Adrenal gland (tissue), 5 donors: Measurements from ENCODE around the gene TMSB4Y.

Experiments used
- POLR2A ChIP-seq, 2 donors: fragments of 450-650 bp; IDR thresholded peaks; one replicate each; pipeline ENCODE4 v1.6.1; 2017; ENCODE audit warnings: antibody characterized with exemption in 2 of 2, mild to moderate bottlenecking in 2 of 2, moderate library complexity in 1 of 2
- TF ChIP-seq, protein P1 (sequence below), 6 experiments: fragments of 450-650 bp in 4 of 6; fragments of 200-600 bp in 2 of 6; sonication (generic) in 1 of 6; IDR thresholded peaks; 1 replicate in 5 of 6; 2 replicates in 1 of 6; pipeline versions ENCODE4 v1.5.1 to v1.8.0; 2016 to 2021; ENCODE audit warnings: antibody characterized with exemption in 6 of 6, mild to moderate bottlenecking in 2 of 6, moderate library complexity in 1 of 6
- donor health status: DM: no; HTN: no; CAD: no.

DNA sequence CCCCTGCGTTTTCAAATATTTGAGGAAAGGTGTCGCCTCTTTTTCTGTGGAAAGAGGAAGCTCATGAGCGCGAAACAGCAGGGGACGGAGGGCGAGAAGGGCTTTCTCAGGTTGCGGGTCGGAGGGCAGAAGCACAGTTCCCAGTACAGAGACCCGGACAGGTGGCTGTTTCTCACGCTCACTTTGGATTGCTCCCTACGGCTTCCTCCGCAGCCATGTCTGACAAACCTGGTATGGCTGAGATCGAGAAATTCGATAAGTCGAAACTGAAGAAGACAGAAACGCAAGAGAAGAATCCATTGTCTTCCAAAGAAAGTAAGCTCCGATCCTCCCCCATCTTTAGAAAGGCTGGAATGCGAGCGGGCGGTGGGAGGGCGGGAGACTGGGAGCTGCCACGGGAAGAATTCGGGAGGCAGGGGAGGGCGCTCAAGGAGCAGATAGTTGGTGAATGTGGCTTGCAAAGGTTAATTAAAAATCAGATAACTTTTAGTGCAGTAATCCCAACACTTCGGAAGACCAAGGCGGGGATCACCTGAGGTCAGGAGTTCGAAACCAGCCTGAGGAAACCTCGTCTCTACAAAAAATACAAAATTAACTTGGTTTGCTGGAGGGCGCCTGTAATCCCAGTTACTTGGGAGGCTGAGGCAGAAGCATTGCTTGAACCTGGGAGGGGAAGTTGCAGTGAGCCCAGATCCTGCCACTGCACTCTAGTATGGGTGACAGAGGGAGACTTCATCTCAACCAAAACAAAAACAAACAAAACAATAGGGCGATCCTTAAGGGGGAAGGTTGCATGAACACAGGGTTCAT, 627 bp downstream of the TMSB4Y start:
- TF ChIP-seq, protein P1, sequence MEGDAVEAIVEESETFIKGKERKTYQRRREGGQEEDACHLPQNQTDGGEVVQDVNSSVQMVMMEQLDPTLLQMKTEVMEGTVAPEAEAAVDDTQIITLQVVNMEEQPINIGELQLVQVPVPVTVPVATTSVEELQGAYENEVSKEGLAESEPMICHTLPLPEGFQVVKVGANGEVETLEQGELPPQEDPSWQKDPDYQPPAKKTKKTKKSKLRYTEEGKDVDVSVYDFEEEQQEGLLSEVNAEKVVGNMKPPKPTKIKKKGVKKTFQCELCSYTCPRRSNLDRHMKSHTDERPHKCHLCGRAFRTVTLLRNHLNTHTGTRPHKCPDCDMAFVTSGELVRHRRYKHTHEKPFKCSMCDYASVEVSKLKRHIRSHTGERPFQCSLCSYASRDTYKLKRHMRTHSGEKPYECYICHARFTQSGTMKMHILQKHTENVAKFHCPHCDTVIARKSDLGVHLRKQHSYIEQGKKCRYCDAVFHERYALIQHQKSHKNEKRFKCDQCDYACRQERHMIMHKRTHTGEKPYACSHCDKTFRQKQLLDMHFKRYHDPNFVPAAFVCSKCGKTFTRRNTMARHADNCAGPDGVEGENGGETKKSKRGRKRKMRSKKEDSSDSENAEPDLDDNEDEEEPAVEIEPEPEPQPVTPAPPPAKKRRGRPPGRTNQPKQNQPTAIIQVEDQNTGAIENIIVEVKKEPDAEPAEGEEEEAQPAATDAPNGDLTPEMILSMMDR (IDR thresholded peaks at IDR 0.05), result no peak
- no peak for TF ChIP-seq POLR2A (IDR thresholded peaks at IDR 0.05)
